GM19467 (cell line): ENCODE data around the gene STIP1.
A peak's percentile ranks its signal among the peaks of the same experiment; 100 is the strongest.

Source experiments
- ATAC-seq: cut with Tn5 transposase; IDR thresholded peaks from one replicate; pipeline ENCODE4 v1.9.1; 2021; ENCODE audit warnings: mild to moderate bottlenecking, moderate library complexity; ENCODE audit not compliant: unreplicated experiment

The STIP1 gene

GRCh38 chr11:64235437-64236161 is 49.6 kb downstream of the STIP1 start:
- ATAC-seq = no peak

- no peak for ATAC-seq
Observed at GRCh38 chr11:64237484-64237951, 51.5 kb downstream of the STIP1 start.

DNA sequence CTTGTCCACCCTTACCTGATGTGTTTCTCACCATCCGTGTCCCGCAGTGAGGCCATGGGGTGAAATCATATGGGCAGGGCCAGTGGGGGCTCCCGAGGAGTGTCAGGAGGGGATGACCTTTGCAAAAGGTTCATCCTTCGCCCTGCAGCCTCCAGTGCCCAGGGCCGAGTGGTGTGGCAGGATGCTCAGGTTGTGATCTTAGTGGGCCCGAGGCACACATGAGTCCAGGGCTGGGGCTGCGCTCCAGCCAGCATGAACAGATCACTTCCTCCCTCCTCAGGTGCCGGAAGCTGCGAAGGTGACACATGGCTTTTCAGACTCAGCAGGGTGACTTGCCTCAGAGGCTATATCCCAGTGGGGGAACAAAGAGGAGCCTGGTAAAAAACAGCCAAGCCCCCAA is 52.1 kb downstream of the STIP1 start:
- ATAC-seq = no peak

- no peak for ATAC-seq
Observed at GRCh38 chr11:64238999-64239398, 53.0 kb downstream of the STIP1 start.

DNA sequence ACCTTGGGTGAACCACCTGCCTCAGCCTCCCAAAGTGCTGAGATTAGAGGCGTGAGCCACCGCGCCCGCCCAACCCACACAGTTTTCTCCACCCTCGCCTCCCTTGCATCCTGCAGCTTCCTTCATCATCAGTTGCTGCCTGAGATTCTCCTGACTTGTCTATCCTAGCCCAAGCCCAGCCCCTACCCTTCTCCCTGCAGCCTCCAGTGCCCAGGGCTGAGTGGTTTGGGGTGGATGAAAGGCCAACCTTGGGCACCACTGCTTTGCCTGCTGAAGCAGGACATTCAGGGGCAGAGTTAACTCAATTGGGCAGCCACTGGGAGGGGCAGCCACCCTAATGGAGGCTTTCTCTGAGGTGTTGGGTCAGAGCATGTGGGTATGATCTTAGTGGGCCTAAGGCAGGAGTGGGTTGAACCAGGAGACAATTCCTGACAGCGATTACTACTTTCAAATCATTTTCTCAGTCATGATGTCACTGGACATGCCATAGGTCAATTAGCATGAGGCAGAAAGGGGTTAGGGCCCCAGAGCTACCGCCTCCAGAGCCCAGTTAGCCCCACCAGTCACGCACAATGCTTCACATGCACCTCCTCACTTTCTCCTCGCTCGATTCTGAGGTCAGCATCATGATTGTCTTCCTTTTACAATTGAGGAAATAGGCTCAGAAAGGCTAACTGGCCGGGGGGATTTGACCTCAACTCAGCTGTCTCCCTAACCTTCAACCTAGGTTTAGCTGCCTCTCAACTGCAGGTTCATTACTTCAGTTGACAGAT is 53.9 kb downstream of the STIP1 start:
- ATAC-seq = no peak

DNA sequence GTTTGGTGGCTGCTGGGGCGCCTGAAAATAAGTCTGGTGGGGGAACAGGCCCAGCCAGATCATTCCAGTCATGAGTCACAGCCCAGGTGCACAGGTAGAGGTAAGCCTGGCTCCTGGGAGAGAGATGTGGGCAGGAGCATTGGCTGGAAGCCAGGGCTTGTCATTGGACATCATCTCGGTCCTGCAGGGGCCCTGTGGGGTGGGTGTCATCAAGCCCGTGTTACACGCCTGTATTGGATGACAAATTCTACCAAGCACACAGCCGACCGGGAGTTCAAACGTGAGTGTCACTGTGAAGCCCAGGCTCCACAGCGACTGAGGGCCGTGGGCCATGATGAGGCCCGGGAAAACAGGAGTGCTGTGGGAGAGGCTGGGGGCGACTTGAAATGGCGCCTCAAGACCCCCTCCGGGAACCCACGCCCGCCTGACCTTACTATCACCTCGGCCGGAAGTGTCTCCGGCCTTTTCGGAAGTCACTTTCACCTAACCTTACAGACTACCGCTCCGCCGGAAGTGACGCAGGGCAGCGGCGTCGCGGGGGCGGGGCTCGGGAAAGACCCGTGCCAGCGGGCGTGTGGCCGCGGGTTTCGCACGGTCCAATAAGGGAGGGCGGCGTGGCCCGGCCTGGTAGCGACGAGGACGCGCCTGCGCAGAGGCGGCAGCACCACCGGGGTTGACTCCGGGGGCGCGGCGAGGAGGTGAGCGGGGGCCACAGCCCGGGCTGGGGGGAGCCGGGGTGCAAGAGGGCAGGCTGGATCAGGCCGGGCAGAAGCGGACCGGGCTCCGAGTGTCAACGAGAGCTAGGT is 54.7 kb downstream of the STIP1 start, which contains the start of gene FKBP2:
Gene FKBP2 (plus strand): TSS at position 661 of the 806 bp plus-strand sequence. CDS start 1,293 bp downstream, outside the sequence.
- ATAC-seq = peak; percentile 53

DNA sequence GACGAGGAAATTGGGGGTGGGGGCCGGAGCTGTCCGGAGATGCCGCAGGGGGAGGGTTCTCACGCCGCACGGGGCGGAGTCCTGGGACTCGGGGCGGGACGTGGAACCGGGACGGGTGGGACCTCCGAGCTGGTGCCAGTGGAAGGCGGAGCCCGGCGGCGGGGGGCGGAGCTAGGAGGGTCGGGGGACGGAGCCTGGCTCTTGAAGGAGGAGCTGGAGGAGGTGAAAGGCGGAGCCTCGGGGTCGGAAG is 55.2 kb downstream of the STIP1 start:
- peak; percentile 57 for ATAC-seq

DNA sequence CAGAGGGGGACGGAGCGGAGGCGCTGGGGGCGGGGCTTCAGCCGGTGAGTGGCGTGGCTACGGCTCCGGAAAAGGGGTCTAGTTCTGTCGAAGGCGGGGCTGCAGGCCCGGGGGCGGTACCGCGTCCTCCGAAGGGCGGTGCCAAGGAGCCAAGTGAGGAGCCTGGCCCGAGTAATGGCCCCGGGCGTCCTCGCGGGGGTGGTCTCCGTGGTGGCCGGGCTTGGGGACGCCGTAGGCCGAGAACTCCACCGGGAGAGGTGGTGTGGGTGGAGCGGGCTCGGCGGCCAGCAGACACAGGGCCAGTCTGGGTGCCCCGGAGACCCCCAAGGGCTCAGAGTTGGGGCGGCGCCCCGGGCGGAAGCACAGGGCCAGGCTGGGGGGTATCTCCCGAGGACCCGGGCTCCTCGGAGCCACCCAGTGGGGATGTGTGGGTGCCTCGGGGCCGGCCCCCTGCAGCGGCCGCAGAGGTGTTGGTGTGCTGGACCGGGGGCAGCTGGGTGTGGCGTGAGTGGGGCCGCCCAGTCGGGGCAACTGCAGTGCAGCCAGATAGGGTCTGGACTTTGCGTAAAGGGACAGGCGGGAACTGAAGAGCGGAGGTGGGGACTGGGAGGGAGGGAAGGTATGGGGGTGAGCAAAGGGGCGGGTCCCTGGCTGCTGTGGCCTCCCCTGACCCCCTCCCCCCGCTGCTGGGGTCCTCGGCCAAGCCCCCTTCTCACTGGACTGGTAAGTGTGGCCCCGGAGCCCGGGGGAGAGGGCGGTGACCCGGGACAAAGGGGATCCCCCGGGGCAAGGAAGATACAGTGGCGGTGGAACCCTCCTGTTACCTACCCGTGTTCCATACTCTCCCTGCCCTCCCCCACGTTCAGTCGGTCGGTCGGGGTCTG is 55.8 kb downstream of the STIP1 start:
- ATAC-seq = peak; percentile 56

- ATAC-seq = no peak
Observed at GRCh38 chr11:64243236-64243854, 57.4 kb downstream of the STIP1 start.

DNA sequence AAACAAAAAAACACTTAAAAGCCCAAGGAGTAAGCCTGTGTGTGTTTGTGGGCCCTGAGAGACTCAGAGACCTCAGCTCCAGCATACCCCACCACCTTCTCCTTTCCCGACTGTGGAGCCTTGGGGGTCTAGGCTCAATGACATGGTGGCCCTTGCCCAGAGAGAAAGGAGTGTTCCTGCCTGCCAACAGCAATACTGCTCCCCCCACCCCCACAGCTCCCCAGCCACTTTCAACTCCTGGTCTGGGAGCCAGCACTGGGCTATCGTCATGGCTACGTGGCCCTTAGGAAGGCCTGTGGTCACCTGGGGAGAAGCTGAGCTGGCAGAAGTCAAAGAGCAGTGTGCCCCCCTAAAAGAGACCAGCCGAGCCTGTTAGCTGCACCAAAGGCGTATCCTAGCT is 58.1 kb downstream of the STIP1 start:
- no peak for ATAC-seq

- no peak for ATAC-seq
Observed at GRCh38 chr11:64244966-64245365, 59.0 kb downstream of the STIP1 start.

- no peak for ATAC-seq
Observed at GRCh38 chr11:64245401-64245796, 59.4 kb downstream of the STIP1 start.

- no peak for ATAC-seq
Observed at GRCh38 chr11:64245797-64246620, 60.0 kb downstream of the STIP1 start.

- ATAC-seq = peak; percentile 9
Observed at GRCh38 chr11:64246621-64246870, 60.6 kb downstream of the STIP1 start.

DNA sequence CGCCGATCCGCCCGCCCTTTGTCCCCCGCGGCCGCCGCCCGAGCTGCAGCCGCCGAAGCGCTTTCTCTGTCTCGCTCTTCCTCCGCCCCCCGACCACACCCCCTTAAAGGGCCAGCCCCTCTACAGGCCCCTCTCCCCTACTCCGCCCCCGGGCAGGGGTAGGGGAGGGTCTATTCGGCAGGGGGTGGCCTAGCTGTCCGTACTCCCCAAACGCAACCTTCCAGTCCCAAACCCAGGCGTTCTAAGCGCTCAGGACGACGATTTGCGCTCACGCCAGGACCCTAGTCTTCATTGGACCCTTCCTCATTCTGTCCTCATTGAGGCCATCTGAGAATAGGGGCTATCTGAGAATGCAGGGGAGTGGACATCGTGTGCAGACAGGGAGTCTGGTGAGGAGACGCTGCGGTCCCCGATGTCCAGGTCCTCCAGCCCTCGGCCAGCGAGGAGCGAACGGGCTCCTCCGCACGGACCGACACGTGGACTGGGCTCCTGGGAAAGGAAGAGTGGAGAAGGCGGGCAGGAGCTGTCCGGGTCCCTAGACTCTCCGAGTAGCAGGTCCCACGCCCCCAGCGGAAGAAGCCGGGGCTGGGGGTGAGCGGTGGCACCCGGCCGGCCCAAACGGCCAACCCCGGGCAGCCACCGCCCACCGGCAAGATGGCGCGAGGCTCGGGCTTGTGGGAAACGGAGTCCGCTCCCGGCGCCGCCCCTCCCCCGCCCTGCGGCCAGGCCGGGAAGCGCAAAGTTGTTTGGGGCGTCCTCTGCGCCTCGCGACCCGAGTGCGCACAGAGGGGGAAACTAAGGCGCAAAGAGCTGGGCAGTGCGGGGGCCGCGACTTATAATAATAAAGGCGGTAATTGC is 61.1 kb downstream of the STIP1 start, which contains the start of gene PPP1R14B:
Gene PPP1R14B (minus strand): TSS at position 73 of the 858 bp plus-strand sequence. CDS start 270 bp downstream, outside the sequence.
- peak; percentile 28 for ATAC-seq

- ATAC-seq = no peak
Observed at GRCh38 chr11:64247729-64248531, 62.0 kb downstream of the STIP1 start.

- ATAC-seq = no peak
Observed at GRCh38 chr11:64248578-64248977, 62.6 kb downstream of the STIP1 start.

DNA sequence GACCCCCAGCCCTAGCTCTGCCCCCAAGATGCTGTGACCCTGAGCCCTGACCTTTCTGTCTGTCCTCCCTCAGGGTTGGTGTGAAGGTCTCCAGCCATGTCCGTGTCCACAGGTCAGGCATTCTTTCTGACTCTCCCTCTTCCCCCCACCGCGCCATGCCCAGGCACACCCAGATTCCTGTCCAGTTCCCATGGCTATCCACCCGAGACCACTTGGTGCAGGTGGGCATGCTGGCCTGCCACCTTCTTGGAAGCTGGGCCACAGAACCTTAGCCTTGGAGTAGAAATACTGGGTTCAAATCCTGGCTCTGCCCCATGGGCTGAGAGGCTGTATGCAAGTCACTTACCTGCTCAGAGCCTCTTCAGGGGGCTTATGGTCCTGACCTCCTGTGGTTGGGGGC is 63.1 kb downstream of the STIP1 start:
- no peak for ATAC-seq
